Measurements from ENCODE around the gene PKIG. TPM values are rescaled to one million over a fixed set of nuclear protein-coding genes. Genes with fewer than 3 reads are reported as not detected.
A peak's percentile ranks its signal among the peaks of the same experiment; 100 is the strongest.

Gene PKIG
- polyA plus RNA-seq, 3 donors: 0.67 to 1.4 (median 0.84) TPM

DNA sequence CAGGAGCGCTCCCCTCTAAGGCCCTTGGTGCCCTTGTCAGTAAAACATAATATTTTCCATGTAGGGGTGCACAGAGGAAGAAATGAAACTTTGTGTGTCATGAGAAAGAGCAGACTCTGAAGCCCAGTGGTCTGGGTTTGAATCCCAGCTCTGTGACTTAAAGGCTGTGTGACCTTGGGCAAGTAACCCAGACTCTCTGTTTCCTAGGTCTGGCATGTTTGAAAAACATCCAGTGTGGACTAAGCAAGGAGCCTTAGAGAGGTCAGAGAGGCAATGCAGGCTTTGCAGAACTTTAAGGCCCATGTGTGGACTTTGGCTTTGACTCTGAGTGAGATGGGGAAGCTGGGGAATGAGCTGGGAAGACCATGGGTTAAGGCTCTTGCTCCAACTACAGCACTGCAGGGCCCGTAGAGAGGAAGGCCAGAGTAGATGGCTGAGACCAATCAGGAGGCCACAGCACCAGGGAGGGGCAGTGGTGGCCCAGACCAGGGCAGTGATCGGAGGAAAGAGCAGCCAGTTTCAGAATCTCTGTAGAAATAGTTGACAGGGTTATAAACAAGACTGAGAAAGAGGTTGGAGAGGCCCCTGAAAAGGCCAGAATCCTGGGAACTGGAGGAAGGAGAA is 50.9 kb downstream of the PKIG start:
- H3K27ac ChIP-seq (ENCODE audit: low read depth in 1 of 2, low read length in 2 of 2): no peak overlapping the region
- no peak for DNase-seq
- H3K9me3 ChIP-seq (replicated peaks in 1 of 2; ENCODE audit: control insufficient read depth in 1 of 2, insufficient read depth in 1 of 2, low read length in 2 of 2): no peaks in the 10 kb centered on the region
- H3K4me1 ChIP-seq (ENCODE audit: control insufficient read depth in 1 of 2, insufficient read depth in 2 of 2, low read length in 2 of 2): no peaks in the 10 kb centered on the region
- Mint-ChIP-seq H3K9me3 (no peaks in the 10 kb centered on the region), H3K4me1 (peaks cover 2% of the 10 kb centered on the region), H3K27ac (peak overlapping the region in 1 of 7 donors; percentile 61), H3K27me3 (ENCODE audit: low read depth in 3 of 3) (peaks cover 0 to 5% (median 0%) of the 10 kb centered on the region in 3 donors), H3K36me3 (peaks cover 0 to 6% of the 10 kb centered on the region in 2 donors), H3K4me3 (no peak overlapping the region)
- TF ChIP-seq, protein P1, sequence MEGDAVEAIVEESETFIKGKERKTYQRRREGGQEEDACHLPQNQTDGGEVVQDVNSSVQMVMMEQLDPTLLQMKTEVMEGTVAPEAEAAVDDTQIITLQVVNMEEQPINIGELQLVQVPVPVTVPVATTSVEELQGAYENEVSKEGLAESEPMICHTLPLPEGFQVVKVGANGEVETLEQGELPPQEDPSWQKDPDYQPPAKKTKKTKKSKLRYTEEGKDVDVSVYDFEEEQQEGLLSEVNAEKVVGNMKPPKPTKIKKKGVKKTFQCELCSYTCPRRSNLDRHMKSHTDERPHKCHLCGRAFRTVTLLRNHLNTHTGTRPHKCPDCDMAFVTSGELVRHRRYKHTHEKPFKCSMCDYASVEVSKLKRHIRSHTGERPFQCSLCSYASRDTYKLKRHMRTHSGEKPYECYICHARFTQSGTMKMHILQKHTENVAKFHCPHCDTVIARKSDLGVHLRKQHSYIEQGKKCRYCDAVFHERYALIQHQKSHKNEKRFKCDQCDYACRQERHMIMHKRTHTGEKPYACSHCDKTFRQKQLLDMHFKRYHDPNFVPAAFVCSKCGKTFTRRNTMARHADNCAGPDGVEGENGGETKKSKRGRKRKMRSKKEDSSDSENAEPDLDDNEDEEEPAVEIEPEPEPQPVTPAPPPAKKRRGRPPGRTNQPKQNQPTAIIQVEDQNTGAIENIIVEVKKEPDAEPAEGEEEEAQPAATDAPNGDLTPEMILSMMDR (IDR thresholded peaks at IDR 0.05): no peak
- H3K4me3 ChIP-seq (replicated peaks in 1 of 3; ENCODE audit: low read depth in 2 of 3, low read length in 3 of 3): no peak overlapping the region
- WGBS (ENCODE audit: insufficient coverage): 100% methylated on average over 2 of the region's 3 CpGs
- no peak overlapping the region for H3K4me2 ChIP-seq (replicated peaks; ENCODE audit: extremely low read depth, low read length, poor library complexity, severe bottlenecking)
- intact Hi-C loops (cut with micrococcal nuclease): no loop called here
- no peak overlapping the region for H3K9ac ChIP-seq (ENCODE audit: insufficient read depth, low read length, poor library complexity, severe bottlenecking)
- H3K36me3 ChIP-seq (replicated peaks in 1 of 2; ENCODE audit: control insufficient read depth in 1 of 2, insufficient read depth in 2 of 2, low read length in 2 of 2): no peaks in the 10 kb centered on the region
- H2AFZ ChIP-seq (ENCODE audit: insufficient read depth, low read depth, low read length, poor library complexity, severe bottlenecking): no peak overlapping the region
- H3K27me3 ChIP-seq (ENCODE audit: control insufficient read depth in 2 of 2, insufficient read depth in 2 of 2, low read length in 2 of 2): no peaks in the 10 kb centered on the region
- no peaks in the 10 kb centered on the region for H4K20me1 ChIP-seq (ENCODE audit: insufficient read depth, low read length)
- no peaks in the 10 kb centered on the region for H3K79me2 ChIP-seq (ENCODE audit: insufficient read depth, low read length)

DNA sequence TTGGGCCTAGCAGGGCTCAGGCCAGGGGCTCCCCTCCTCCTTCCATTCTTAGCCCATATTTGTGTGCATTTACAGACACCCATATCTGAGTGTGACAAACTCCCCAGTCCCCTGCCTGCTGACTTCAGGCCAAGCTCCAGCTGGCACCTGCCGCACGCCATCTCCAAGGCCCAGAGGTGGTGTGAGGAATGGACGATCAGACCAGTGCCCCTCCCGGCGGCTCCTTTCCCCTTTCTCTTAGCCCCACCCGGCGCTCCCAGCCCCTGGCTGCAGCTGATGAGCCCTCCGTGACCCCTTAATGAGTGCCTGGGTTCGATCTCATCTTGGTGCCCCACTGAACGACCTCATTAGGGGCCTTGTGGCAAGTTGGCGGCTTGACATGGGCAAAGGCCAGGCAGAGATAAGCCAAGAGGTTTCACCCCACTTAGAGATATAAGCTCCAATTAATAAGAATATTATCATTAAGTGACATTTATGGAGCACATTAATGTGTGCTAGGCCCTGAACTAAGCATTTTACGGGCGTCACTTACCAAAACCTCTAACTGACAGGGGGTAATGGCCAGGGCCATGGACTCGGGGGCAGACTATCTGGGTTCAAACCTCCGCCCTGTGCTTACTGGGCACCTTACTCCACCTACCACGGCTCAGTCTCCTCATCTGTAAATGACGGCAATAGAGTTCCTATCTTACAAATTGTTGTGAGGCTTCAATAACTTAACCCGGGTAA is 51.7 kb downstream of the PKIG start:
- peaks cover 0 to 5% (median 0%) of the 10 kb centered on the region in 3 donors for H3K27me3 Mint-ChIP-seq (ENCODE audit: low read depth in 3 of 3)
- peaks cover 0 to 6% of the 10 kb centered on the region in 2 donors for H3K36me3 Mint-ChIP-seq
- WGBS (ENCODE audit: insufficient coverage): 95% methylated on average over 6 of the region's 18 CpGs
- no peak overlapping the region for H3K27ac ChIP-seq (ENCODE audit: low read depth in 1 of 2, low read length in 2 of 2)
- H3K27me3 ChIP-seq (ENCODE audit: control insufficient read depth in 2 of 2, insufficient read depth in 2 of 2, low read length in 2 of 2): no peaks in the 10 kb centered on the region
- no peaks in the 10 kb centered on the region for H4K20me1 ChIP-seq (ENCODE audit: insufficient read depth, low read length)
- no peak overlapping the region for H3K9ac ChIP-seq (ENCODE audit: insufficient read depth, low read length, poor library complexity, severe bottlenecking)
- H3K27ac Mint-ChIP-seq: peak overlapping the region in 1 of 7 donors; percentile 36
- H3K9me3 Mint-ChIP-seq: no peaks in the 10 kb centered on the region
- no peak overlapping the region for H3K4me3 ChIP-seq (replicated peaks in 1 of 3; ENCODE audit: low read depth in 2 of 3, low read length in 3 of 3)
- H3K36me3 ChIP-seq (replicated peaks in 1 of 2; ENCODE audit: control insufficient read depth in 1 of 2, insufficient read depth in 2 of 2, low read length in 2 of 2): no peaks in the 10 kb centered on the region
- H3K79me2 ChIP-seq (ENCODE audit: insufficient read depth, low read length): no peaks in the 10 kb centered on the region
- H3K4me3 Mint-ChIP-seq: no peak overlapping the region
- TF ChIP-seq, protein P1 (IDR thresholded peaks at IDR 0.05): no peak
- intact Hi-C loops (cut with micrococcal nuclease): no loop called here
- no peak overlapping the region for H2AFZ ChIP-seq (ENCODE audit: insufficient read depth, low read depth, low read length, poor library complexity, severe bottlenecking)
- DNase-seq: no peak
- H3K4me1 Mint-ChIP-seq: peaks cover 2% of the 10 kb centered on the region
- H3K9me3 ChIP-seq (replicated peaks in 1 of 2; ENCODE audit: control insufficient read depth in 1 of 2, insufficient read depth in 1 of 2, low read length in 2 of 2): no peaks in the 10 kb centered on the region
- H3K4me1 ChIP-seq (ENCODE audit: control insufficient read depth in 1 of 2, insufficient read depth in 2 of 2, low read length in 2 of 2): no peaks in the 10 kb centered on the region
- H3K4me2 ChIP-seq (replicated peaks; ENCODE audit: extremely low read depth, low read length, poor library complexity, severe bottlenecking): no peak overlapping the region
